Germinal center (tissue), 1 donor: ENCODE measurements around the gene NTN3.
"Not testable (repeated sequence)": the region's sequence is repeated elsewhere in the genome, so short reads cannot be mapped to it uniquely, and the experiment has no call there.

ENCODE experiments used
- DNase-seq: peaks from one replicate; pipeline ENCODE4 v3.0.0; 2012; ENCODE audit warnings: mixed read lengths, low spot score

NTN3 gene

DNA sequence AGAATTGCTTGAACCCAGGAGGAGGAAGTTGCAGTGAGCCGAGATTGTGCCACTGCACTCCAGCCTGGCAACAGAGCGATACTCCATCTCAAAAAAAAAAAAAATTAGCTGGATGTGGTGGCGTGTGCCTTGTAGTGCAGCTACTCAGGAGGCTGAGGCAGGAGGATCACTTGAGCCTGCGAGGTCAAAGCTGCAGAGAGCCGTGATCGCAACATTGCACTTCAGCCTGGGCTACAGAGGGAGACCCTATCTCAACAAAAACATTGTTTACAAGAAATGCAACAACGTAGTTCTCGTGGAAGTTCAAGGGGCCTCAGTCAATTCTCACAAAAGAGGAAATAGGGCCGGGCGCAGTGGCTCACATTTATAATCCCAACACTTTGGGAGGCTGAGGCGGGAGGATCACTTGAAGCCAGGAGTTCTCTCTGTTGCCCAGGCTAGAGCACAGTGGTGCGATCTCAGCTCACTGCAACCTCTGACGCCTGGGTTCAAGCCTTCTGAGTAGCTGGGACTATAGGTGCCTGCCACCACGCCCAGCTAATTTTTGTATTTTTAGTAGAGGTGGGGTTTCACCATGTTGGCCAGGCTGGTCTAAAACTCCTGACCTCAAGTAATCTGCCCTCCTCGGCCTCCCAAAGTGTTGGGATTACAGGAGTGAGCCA is 29.8 kb upstream of the NTN3 start:
- not testable (repeated sequence) for DNase-seq

DNA sequence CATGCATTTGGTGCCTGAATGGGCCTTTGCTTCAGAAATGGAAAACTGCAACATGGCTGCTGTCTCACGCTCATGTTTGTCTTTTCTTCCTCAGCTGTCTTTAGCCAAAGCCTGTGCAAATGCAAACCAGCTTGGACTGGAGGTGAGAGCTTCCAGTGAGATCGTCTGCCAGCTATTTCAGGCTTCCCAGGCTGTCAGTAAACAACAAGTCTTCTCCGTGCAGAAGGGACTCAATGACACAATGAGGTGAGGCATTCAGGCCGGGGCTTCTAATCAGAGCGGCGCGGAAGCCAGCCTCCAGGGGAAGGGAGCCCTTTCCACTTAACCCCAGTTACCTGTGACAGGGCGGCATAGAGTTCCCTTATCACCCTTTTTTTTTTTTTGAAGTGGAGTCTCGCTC is 27.5 kb upstream of the NTN3 start:
- no peak for DNase-seq

DNA sequence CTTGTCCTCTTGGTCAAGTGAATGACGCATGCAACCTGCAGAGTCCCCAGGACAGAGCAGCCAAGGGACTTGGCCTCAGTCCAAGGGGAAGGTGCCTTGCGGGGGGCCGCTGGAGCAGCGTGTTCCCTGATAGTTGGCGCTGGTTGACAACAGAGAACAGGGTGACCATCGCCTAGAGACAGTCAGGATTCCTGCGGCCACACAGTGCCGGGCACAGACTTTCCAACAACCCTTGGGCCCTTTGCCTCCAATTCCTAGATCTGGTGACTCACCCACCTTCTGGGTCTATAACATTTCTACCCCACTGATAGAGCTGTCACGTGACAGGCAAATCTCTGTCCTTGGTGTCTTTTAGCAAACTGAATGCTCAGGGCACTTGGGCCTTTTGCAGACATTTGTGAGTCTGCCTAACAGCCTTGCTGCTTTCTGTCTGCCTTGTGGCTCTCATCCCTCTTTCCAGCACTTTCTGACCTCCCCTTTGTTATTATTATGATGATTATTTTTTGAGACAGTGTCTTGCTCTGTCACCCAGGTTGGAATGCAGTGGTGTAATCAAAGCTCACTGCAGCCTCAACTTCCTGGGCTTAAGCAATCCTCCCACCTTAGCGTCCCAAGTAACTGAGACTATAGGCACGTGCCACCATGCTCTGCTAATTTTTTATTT is 23.0 kb upstream of the NTN3 start:
- DNase-seq = no peak

DNA sequence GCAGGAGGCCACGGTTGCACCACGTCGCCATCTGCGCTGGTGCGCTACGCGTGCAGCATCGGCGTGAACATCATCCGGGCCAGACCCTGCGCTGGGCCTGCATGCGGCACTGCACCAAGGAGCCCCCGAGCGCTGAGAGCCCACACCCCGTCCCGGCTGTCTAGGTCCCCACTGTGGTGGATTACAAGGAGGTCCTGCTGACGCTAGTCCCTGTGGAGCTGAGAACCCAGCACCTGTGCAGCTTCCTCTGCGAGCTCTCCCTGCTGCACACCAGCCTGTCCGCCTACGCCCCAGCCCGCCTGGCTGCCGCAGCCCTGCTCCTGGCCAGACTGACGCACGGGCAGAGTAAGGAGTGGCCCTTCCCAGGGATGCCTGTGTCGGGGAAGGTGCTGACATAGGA is 22.0 kb upstream of the NTN3 start:
- no peak for DNase-seq

DNA sequence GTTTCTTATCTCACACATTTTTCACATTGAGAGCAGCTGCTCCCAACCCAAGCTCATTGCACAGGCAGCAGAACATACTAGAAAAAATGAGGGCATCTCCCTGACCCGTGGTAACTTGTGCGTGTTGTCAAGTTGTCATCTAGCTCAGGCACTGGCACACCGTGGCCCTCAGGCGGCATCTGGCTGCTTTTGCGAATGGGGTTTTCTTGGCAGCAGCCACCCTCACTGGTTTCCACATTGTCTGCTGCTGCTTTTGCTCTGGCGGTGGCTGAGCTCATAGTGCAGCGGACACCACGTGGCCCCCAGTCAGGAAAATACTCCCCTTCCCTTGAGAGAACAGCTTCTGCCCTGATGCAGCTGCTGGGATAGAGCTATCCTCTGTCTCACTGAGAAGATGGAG is 20.6 kb upstream of the NTN3 start:
- no peak for DNase-seq

DNA sequence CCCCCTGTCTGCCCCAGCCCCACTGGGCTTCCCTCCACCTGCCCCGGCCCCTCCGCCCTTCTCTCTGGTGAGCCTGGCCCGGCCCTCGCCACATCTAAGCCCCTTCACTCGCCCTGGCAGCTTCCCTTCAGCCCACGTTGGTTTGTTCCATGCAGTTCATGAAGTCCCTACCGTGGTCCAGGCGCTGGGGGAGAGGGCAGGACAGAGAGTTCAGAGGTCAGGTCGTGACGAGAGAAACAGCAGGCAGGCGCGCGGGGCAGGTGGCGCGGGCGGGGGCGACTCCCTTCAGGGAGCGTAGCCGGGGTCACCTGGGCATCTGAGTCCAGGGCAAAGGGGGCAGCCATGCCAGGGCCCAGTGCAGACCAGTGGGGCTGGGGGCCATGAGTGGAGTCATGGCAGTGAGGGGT is 20.1 kb upstream of the NTN3 start:
- DNase-seq = no peak

DNA sequence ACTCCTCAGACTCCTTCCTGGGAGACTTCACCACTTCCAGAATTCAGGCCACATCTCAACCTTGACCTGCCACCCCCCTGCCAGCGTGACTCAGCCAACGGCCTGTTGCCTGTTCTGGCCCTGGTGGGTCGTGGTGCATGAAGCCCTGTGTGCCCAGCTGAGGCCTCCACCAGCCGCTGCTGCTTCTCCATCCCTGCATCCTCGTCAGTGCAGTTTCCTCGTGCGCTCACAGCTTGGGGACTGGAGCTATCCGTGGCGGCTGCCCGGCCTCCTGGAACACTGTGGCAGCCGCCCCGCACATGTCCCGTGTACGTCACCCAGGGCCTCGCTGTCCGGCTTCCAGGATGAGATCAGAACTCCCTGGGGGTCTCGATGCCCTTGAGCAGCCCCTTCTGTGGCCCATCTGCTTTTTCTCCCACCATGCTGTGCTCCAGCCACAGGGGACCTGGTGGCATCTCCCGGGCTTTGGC is 19.2 kb upstream of the NTN3 start:
- no peak for DNase-seq

DNA sequence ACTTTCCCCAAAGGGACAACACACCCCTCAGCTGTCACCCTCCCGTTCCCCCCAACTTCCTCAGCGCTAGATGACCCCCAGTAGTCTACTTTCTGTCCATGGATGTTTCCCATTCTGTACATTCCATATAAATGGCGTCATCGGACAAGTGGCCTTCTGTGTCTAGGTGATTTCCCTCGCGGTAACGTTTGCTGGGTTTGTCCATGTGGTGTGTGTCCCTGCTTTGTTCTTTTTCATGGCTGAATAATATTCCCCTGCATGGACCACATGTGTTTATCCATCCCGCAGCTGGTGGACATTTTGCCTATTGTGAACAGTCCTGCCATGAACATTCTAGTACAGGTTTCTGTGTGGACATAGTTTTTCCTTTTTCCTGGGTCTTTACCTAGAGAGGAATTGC is 18.4 kb upstream of the NTN3 start:
- DNase-seq = no peak

DNA sequence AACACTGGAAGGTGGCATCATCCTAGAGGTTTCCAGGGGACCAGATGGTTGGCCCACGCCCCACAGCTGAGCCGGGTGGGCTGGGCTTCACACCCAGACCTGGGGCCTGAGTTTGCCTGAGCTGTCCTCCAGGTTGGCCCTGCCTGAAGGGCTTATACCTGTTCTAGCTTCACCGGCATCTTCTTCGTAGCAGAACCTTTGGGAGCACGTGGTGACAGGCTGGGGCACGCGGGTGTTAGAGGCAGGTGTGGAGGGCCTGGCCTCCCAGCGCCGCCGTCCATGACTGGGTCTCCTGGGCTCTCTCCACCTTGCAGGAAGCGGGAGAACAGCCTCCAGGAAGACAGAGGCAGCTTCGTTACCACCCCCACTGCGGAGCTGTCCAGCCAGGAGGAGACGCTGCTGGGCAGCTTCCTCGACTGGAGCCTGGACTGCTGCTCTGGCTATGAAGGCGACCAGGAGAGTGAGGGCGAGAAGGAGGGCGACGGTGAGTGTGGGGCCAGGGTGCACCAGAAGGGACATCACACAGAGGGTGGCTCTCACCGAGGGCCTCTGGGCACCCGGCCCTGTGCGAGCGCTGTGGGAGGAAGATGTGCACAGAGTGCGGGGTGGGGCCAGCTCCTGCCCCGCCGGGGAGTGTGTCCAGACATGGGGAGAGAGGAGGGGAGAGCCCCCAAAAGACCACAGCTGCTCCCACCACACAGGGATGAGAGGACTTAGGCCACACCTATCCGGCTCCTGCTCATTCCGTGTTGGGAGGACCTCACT is 15.8 kb upstream of the NTN3 start:
- no peak for DNase-seq

DNA sequence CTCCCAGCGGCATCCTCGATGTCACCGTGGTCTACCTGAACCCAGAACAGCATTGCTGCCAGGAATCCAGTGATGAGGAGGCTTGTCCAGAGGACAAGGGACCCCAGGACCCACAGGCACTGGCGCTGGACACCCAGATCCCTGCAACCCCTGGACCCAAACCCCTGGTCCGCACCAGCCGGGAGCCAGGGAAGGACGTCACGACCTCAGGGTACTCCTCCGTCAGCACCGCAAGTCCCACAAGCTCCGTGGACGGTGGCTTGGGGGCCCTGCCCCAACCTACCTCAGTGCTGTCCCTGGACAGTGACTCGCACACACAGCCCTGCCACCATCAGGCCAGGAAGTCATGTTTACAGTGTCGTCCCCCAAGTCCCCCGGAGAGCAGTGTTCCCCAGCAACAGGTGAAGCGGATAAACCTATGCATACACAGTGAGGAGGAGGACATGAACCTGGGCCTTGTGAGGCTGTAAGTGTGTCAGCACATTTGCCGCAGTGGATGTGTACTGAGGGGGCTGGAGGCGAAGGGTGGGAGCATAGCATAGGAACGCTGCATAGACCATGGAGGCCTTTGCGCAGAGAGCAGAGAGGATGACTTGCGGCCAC is 14.4 kb upstream of the NTN3 start:
- no peak for DNase-seq

DNA sequence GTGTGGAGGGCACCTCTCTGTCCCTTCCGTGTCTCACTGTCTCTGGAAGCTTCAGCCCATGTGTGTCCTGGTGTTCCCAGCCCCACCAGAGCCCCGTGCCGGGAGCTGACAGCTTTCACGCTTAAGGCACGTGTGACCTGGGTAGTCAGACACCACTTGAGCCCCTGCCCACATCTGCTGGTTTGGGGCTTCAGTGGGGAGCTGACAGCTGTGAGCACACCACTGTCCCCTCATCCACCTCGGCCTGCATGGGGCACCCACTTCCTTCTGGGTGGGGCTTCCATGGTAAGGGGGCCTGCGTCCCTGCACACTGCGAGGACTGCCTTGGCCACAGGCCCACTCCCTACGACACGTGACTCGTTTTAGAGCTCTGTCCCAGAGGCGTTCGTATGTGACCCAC is 13.8 kb upstream of the NTN3 start:
- DNase-seq = no peak

DNA sequence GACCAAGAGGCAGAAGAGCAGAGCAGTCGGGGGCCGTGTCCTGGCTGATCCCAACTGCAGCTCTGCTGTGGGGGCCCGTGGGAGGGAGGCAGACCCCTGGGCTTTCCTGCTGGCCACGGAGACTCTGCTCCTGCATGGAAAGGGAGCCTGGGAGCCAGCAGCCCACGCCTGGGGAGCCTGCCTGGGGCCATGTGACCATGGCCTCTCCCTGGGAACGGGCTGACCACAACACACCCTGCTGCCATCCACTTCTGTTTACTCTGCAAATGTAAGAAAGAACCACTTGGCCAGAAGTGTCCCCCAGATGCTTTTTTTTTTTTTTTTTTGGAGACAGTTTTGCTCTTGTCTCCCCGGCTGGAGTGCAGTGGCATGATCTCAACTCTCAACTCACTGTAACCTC is 13.2 kb upstream of the NTN3 start:
- DNase-seq = no peak

DNA sequence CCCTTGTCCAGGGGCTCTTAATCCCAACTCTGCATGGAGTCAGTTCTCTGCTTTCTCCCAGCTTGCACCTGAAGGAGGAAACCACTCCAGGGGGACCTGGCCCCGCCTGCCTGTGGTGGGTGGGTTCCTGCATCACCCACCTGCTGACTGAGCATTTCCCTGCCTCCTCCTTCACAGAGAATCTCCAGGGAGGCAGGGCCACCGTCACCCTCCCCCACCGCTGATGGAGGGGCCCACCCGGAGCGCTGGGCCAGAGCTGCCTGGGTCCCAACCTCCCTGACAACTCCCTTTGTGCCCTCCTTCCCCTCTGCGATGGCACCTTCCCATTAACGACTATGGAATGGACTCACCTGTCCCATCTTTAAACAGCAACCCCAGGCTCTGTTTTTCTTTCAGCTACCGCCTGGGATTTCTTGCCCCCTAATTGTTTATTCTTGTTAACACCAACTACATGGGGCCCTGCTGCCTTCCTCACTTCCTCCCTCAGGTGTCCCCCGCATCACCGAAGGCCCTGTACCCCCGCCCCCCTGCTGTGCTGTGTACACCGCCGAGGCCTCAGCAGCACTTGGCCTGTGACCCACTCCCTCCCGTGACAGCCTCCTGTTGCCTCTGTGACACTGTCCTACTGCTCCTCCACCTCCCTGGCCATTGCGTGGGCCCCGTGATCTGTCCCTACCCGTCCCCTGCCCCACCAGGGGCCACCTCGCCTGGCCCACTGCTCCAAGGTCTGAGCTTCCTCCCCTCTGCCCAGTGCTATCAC is 12.0 kb upstream of the NTN3 start:
- peak; percentile 24 for DNase-seq

DNA sequence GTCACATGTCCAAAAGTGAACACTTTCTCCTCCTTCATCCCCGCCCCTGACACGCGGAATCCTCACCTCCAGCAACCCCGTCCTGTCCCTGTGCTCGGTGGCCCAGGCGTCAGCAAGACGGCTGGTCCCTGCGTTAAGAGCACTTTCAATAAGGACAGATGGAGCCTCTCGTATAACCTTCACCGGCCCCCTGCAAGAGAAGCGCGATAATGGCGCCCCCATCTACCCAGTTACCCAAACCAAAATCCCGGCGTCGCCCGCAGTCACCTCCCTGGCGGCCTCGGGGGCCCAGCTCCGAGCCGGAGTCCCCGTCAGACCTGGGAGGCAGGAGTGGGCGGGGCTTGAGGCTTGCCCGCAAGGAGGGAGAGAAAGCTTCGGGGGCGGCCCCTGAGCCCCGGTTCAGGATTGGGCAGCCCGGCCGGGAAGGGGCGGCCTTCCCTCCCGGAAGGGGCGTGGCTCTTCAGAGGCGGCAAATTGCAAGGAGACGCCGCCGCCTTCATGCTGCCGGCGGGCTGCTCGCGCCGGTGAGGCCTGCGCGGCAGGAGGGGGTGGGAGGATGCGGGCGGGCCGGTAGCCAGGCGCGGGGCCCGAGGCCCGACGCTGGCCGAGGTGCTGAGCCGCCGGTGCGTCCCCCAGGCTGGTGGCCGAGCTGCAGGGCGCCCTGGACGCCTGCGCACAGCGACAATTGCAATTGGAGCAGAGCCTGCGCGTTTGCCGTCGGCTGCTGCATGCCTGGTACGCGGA is 11.3 kb upstream of the NTN3 start, which contains the start of gene TEDC2:
TEDC2 (plus strand) TSS at position 463 of the 744 bp plus-strand sequence; CDS start at position 499, 36 bp downstream.
- peak; percentile 99 for DNase-seq

DNA sequence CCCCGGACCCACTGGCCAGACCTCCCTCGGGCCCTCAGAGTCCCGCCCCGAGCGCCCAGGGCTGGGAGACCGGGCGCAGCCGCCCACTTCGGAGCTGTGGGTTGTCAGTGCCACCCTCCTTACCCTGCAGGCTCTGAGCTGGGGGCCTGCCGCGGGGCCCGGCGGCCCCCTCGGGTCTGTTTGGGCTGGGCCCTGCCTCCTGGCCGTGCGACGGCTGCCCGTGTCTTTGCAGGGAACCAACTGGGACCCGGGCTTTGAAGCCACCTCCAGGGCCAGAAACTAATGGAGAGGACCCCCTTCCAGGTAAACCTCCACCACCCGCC is 10.7 kb upstream of the NTN3 start:
- no peak for DNase-seq

DNA sequence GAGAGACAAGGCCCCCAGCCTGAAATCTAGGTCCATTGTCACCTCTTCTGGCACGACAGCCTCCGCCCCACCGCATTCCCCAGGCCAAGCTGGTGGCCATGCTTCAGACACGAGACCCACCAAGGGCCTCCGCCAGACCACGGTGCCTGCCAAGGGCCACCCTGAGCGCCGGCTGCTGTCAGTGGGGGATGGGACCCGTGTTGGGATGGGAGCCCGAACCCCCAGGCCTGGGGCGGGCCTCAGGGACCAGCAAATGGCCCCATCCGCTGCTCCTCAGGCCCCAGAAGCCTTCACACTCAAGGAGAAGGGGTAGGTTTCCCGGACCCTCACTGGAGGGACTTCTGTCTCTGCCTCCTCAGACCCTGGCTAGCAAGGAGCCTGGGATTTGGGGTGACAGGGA is 10.2 kb upstream of the NTN3 start:
- DNase-seq = no peak

DNA sequence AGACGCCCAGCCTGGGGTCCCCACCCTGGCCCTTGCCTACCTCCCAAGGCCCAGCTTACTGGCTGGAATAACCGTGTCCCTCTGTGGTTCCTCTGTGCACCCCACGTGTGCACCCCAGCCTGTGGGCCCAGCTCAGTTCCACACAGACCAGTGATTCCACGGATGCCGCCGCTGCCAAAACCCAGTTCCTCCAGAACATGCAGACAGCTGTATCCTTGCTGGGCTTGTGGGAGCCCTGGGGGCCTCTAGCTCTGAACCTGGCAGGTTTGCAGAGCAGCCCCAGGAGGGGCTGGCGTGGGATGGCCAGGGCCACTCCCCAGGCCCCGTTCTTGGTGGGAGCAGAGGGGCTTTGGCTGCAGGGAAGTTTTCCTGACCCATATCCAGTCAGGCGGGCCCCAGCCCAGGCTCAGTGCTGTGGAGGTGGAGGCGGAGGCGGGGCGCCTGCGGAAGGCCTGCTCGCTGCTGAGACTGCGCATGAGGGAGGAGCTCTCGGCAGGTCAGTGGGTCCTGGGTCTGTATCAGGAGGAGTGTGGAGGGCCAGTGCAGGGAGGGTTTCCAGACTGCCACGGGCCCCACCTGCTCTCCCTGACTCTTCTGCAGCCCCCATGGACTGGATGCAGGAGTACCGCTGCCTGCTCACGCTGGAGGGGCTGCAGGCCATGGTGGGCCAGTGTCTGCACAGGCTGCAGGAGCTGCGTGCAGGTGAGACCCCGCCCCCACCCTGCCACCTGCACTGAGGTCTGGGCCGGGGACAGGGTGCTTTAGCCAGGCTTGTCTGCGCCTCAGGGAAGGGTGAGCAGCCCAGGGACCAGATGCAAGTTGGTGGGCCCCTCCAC is 8.8 kb upstream of the NTN3 start:
- DNase-seq = no peak

DNA sequence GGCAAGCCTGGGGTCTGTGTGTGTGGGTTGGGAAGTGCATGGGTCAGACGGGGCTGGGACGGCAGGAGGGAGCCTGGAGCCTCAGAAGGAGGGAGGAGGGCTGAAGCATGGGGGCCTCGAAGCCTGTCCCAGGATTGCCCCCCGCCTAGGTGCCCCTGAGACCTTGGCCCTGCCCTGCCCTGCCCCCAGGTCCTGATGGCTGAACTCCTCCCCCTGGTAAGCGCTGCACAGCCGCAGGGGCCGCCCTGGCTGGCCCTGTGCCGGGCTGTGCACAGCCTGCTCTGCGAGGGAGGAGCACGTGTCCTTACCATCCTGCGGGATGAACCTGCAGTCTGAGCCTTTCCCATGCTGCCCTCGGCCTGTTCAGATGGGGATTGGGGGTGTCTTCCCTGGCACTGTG is 6.8 kb upstream of the NTN3 start:
- no peak for DNase-seq

DNA sequence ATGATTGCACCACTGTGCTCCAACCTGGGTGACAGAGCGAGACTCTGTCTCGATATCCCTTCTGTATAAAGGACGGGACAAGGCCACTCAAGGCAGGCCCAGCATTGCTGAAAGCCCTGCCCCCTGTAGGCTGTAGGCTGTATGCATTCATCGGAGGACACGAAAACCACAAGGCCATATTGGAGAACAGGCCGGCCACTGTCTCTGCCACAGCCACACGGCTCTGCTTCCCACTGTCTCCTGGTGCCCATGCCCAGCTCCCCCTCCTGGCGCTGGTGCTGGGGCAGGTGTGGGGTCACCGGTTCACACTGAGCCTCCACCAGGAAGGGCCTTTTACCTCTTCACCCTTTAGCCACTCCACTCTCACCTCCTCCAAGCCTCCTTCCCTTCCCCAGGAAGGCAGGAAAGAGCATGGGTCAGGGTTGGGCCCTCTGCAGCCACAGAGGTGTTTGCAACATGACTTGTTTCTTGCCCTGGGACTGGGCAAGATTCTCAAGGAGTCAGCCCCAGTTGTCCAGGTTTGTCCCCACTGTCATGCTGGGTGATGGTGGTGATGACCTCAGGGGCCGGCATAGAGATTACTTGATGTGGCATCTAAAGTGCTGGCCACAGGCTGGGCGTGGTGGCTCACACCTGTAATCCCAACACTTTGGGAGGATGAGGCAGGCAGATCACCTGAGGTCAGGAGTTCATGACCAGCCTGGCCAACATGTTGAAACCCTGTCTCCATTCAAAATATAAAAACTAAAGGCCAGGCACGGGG is 5.3 kb upstream of the NTN3 start:
- DNase-seq = no peak
